NCI-H1105 (cell line): ENCODE results near the gene MOB3B.

Experiments used
- DNase-seq: peaks from one replicate; lab custom pipeline; 2025; lab: John Stamatoyannopoulos, UW

MOB3B gene

DNA sequence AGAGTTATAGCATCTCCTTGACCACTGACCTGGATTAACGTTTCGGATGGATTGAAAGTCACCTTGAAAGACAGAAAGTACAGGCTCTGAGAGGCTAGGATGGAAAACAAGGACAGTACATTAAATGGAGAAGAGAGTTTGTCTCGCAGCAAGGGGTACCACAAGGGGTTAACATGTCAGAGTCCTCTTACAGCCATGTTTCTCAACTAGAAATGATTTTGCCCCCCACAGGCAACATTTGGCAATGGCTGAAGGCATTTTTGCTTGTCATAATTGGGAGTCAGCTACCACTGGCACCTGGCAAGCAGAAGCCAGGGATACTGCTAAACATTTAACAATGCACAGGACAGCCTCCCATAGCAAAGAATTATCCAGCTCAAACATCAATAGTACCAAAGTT lies 141.9 kb downstream of the MOB3B start:
- DNase-seq, result no peak

DNA sequence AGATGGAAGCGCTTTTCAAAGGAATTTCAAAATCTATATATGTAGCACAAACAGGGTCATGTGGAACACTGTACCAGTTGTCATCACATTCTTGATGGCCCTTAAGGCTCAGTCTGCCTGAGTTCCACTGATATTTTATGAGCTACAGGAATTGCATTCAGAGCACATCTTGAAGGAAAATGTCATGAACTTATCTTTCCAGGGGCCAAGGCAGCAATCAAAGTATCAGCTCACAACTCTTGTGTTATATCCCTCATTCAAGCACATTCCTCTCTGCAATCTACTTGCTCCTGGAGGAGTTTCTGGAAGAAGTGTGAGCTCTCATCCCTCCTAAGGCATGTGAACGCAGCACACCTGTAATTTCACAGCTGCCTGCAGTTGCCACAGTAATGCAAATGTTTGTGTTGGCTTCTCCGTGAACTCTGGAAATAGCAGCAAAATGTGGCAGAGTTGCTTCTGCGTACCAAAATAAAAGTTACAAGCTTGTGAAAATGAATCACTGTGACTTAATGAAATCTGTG lies 143.0 kb downstream of the MOB3B start:
- DNase-seq, result no peak

DNA sequence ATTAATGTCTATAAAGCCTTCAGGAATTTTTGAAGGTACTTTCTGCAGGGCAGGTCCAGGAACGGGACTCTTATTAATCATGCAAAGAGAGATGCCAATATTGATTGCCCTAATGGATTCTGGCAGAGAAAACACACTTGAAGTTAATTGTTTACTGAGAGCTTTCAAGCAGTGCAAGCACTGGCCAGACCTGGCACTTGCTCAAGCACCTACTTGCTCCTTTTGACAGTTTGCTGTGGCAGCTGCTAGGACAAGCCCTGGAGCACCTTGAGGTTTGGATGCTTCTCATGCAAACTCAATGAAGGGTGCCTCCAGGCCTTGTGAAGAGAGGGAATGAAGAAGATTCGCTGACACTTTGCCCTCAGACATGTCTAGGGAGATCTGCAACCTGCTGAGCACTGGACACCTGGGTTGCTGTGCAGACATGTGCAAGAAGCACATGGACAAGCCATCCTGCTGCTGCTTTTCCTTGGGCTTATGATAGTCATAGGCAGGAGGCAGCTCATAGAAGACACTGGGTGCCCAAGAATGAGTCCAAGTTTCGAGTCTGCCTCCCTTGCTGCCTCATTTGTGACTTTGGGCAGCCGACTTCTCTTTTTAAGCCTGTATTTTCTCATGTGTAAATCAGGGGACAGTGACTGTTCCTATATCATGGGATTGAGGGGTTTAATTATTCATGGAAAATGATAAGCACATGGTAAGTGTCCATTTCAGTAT lies 143.8 kb downstream of the MOB3B start:
- DNase-seq, result peak; percentile 86

DNA sequence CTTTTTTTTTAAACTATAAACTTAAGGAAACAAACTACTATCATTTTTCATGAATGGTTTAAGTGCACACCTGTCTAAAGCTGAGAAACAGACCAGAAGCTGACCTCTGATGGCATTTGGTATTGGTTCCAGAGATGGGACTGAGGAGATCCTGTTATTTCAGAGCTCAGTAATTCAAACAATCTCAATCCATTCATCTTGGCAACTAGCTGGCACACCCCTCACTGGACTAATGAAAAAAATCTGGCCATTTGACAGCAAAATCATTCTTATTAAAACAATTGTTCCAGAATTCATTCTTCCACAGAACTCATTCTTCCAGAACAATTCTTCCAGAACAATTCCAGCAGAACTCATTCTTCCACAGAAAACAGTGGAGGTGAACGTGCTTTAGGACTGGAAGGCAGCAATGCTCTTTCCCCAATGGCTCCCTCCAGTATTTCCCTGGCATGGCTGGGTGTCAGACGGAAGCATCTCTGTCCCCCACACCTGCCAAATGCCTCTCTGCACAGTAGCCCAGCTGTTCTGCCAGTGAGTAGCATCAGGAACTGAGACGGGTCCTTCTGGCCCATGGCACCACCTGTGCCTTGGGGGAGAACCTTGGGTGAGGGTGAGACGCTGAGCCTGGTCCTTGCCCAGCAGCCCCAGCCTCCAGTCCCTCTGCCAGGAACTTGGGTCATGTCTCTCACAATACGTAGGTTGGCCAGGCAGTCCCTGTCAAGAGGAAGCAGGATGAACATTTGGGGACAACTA lies 145.2 kb downstream of the MOB3B start:
- DNase-seq, result no peak

DNA sequence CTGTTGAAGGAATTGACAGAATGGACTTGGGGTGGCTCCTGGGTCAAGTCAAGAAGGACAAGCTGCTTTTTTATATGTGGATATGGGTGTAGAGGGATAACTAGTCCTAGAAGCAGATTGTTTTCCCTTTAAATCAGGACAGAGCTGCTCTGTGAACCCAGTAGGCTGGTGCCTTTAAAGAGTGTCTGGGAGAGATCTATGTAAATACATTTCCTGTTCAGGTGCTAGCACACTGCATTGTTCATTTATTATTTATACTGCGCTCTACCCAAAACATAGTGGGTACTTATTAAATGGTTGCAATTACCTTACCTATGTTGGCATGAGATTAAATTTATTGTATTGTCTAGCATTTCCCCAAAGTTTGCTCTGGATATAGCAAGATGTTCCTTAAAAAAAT lies 146.1 kb downstream of the MOB3B start:
- no peak for DNase-seq

DNA sequence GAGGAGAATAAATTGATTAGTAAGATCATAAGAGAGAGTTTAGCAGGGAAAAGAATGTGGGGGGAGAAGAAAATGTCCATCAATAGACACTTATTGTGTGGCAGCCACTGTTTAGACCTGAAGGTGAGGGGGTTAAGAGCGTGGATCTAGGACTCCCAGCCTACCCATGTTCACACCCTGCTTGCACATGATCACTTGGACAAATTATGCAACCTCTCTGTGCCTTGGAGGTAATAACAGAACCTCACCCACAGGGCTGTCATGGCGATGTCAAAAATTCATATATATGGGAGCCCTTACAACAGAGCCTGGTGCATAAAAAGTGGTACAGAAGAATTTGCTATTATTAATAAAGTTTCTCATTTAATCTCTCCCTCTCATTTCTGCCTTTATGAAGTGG lies 146.6 kb downstream of the MOB3B start:
- DNase-seq, result no peak

DNA sequence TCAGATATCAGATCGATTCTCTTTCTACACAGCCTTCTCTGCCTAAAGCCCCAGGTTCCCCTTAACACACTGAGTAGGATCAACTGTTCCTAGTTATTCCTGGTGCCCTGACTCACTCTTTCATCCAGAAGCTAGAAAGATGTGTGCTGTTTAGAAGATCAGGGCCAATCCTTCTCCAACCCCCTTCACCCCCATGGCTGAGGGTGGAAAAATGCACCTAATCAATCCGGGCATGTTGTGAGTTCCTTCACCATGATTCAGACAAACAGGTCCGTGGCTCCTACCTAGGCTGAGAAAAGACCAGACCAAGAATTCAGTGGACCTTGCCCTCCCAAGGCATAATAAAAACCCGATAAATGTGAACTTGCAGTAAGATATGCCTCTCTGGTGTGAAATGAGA lies 147.3 kb downstream of the MOB3B start:
- DNase-seq, result no peak

DNA sequence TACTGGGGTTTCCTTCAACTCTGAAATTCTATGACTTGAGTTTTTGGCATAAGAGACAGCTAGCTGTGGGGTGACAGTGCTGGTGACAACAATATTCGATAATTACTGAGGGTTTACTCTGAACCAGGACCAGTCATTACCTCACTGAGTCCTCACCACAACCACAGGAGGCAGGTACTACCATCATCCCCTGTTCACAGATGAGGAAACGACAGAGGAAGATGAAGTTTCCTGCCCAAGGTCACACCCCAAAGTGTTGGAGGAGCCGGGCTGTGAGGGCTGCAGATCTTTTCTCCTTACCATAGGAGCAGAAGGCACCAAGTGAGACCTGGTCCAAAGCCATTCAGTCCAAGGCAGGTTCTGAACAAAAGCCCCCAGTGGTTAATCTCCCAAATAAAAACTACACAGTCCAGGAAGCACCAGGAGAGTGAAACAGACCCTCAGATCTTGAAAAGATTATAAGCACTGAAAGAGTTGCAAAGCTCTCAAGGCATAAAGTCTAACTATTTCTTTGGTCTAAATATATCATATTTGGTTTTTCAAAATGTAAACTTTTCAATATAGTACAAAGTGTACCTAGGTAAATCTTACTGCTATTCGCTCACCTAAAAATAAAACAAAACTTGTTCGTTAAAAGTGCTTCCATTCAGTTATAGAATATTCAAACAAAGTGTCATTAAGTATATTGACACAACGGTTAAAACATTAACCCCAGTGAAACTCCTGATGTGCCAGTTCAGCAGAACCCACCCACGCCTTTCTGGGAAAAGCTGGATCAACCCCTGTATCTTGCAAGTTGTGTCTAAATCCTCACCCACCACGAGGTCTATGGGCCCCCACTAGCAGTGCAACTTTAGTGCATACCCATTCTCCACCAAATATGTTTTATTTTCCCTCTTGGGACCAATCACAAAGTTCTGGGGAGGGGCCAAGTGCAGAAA lies 150.0 kb downstream of the MOB3B start:
- no peak for DNase-seq

DNA sequence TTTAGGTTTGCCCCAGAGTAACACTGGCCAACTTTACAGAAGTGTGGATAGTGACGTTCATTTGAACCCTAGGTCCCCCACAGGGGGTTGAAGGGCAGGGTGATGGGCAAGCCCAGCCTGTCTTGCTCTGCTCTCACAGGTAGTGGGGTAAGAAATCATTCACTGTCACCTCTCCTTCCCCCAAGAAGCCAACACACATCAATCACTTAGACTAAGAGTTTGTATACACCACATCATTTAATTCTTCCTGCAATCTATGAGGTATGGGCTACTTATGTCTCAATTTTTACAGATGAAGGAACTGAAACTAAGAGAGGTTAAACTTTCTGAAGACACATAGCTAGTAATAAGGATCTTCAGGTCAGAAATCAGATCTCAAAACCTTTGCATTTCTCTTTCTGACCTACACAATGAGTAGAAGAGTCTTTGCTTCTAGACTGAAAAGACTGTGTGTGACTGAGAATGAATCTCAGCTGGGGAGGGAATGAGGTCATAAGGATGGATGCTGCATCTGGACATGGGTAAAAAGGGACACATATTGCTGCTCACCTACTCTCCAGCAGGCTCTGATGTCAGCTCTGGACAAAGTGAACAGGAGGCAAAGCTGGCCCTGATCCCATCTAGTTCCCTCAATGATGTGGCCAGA lies 151.7 kb downstream of the MOB3B start:
- no peak for DNase-seq

DNA sequence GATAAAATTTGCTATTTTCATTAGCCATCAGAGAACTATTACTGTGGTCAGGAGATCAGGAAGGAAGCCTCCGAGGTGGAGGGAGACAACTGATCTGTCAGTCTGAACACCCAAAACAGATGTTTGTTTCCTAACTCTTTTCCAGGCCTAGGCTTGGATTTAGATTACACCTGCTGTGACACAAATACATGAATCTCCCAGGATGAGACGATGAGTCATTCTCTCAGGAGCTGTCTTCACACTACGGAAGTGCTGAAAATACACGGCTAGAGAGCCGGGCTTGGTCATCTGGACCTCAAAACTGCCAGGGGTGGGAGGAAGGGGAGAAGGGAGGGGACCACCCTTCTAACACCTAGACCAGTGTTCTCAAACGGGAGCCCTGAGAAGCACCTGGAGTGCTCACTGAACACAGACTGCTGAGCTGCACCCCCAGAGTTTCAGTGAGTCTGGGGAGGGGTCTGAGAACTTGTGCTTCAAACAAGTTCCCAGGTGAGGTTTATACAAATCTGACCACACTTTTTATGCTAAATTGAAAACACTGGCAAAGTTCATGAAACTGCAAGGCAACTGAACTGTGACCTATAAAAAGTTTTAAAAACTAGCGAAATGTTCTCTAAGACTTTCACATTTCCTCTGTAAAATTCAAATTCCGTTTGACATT lies 152.3 kb downstream of the MOB3B start:
- DNase-seq, result no peak

DNA sequence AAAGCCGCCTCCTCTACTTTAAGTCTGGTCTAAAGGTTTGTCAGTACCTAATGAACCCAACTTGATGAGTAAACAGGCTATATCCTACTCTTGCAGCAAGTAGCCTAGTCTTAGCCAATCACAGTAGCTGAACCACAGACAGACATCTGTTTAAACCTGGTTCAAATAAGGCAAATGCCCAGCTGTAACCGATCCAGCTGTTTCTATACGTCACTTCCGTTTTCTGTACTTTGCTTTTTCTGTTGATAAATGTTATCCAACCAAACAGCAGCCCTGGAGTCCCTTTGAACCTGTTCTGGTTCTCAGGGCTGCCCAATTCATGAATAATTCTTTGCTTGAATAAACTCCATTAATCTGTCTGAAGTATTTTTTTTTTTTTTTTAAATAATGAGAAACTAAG lies 155.8 kb downstream of the MOB3B start:
- DNase-seq, result no peak

DNA sequence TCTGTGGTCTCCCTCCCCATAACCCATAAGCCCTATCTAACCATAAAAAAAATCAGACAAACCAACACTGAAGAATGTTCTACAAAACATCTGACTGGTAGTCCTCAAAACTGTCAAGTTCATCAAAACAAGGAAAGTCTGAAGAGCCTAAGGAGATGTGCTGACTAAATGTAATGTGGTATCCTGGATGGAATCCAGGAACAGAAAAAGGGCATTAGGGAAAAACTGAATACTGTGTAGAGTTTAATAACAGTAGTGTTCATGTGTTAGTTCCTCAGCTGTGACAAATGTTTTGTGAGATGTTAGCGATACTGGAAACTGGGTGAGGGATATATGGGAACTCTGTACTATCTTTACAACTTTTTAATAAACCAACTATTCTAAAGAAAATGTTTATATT lies 157.0 kb downstream of the MOB3B start:
- no peak for DNase-seq

DNA sequence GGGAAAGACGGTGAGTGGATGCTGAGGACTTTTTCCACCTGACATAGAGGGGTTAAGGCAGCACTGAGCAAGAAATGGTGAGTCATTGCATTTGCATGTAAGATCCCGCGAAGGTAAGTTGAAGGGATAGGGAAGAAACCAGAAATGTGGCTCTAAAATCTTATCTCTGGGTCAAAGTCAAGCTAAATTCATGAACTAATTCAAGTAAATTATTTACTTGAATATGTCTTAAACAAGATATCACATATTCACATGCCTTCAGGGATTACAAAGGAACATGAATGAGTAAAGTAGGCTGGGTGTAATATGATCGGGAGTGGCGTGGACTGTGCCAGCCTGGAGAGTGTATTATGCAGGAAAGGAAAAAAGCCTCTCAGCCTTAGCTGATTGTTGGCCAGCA lies 158.2 kb downstream of the MOB3B start:
- DNase-seq, result no peak

DNA sequence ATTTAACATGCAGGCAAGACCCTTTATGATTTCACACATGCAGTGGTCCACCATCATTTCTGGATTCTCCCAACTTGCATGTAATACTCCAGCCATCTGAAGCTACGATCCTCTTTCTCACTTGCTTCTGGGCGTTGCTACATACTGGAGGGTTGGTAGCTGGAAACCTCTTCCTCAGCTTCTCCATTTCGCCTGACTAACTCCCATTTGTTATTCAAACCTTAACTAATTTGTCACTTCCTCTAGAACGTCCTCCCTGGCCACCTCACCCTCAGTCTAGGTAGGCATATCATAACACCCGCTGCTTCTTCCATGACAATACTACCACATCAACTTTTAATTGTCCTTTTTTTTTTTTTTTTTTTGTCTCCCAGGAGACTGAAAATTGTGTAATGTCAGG lies 160.0 kb downstream of the MOB3B start:
- DNase-seq, result no peak

DNA sequence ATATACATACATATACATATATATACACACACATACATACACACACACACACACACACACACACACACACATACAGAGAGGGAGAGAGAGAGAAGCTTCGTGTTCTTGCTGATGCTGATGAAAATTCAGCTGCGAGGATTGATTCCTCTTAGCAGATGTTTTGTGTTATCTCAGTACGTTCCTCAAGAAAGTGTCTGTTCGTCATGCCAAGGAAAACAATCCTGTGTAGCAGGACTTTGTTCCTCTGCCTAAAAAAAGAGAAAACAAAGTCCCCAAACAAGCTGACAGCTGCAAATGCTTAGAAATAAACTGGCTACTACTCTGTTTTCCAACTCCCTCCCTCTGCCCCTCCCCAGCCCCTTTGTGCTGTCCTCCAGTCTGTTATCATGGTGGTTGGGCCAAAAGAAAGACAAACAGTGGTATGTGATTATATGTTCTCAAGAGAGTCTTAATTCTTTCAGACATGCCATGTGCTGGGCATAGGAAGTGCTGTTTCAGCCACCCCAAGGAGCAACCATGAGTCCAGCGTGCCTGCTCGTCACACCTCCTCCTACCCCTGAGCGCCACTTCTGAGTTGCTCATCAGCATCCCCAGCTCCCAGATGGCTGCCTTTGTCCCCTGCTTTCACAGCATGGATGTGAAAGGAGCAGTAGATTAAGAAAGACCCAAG lies 161.2 kb downstream of the MOB3B start:
- DNase-seq, result no peak

DNA sequence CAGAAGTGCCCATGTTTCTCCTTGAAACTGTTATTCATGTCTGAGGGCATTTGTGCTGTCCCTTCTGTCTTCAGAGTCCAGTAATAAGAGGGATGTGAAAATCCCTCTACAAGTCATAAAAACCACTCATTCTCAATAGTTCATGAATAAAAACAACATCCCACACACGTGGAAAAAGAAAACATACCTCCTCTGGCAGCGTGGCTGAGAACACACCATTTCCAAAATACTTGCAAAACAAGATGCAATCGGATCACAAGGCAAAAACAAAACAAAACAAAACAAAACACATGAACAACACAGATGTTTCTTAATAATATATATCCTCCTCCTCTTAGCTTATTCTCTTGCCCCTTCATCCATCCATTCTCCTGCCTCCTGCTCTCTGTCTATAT lies 161.7 kb downstream of the MOB3B start:
- DNase-seq, result no peak

DNA sequence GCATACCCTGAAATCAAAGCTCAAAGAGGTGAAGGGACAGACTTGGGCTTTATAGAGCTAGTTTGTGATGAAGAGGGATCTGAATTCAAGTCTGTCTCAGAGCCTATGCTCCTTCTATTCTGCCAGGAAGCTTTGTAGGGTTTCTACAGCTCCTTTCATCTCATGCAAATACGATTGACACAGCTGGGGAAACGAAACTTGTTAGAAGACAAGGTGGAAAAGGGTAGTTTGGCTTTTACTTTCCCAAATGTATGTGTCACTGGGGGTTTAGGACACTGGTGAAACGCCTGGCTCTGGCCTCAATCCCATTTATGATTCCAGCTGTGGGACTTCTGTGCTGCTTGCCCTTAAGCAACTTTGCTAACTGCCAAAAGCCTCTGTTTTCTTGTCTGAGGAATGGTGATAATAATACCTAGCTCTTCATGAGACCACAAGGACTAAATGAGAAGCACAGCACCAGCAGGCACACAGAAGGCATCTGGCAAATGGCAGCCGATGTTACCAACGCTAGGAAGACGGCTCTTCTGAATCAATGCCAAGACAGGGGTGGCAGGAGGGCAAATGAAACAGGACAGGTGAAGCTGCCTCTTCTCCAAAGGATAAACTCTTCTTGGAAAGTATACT lies 162.3 kb downstream of the MOB3B start:
- no peak for DNase-seq

DNA sequence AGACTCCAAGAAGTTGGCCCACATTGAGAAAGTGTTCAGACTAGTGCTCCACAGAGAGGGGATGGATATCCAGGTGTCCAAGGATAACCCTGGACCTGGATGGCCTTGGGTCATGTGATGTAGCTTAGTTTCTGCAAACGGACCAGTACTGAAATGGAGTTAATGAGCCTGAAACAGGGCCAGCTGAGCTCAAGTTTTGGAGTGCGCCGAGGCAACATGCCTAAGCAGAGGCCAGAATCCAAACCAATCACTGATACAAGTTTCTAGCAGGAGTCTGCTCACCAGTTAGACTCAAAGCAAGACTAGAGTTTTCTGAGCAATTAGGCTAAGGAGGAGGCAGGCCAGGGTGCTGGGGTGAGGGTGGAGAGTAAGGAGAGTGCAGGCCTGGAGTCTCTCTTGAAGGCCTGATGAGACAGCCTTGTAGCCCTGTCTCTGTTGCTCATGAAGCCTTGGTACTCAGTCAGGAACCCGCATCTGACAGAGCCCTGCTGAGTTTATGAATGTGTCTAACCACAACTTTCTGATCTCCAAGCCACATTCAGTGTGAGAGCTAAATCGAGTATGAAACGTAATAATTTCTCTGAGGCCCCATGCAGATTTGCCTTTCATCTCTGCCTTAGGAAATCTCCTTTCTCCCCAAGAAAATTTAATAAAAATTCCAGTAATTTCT lies 163.8 kb downstream of the MOB3B start:
- no peak for DNase-seq

DNA sequence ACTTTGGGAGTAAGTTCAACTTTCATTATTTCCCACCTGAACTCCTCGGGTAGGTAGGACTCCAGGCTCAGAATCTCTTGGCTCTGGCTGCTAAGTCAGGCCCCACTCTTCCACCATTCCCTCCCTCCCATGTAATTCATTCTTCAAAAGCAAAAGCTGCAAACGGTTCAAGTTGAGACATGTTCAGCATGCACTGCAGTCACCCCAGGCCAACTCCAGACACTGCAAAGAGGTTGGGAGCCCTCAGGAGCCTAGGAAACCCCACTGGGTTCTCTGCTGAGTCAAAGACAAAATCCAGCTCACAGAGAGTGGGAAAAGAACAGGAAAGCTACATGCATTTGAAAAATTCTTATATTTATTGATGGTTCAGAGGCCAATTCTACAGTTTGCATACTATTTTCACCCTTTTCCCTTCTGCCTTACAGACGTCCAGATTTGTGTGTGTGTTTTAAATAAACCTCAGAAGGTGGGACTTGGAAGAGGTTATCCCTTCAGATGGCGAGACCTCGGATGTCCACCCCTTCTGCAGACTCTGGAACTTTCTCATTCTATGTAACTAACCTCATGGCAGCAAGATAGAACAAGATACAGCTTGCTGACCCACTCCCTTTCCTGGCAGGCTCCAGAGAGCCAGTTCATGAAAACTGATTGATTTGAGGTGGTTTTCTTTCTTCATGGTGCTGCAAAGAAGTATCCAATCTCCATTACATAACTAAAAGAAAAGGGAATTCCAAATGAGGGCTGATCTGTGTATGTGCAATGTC lies 167.0 kb downstream of the MOB3B start:
- DNase-seq, result peak; percentile 52
